Activated CD8-positive, alpha-beta memory T cell treated with anti-CD3 and anti-CD28 coated beads for 24 hours (primary cell): ENCODE results near the gene CR1.
"Not testable (repeated sequence)": the region's sequence is repeated elsewhere in the genome, so short reads cannot be mapped to it uniquely, and the experiment has no call there.

Source experiments
- DNase-seq: peaks from one replicate; pipeline ENCODE4 v3.0.0-alpha.2; 2020

CR1 gene

DNA sequence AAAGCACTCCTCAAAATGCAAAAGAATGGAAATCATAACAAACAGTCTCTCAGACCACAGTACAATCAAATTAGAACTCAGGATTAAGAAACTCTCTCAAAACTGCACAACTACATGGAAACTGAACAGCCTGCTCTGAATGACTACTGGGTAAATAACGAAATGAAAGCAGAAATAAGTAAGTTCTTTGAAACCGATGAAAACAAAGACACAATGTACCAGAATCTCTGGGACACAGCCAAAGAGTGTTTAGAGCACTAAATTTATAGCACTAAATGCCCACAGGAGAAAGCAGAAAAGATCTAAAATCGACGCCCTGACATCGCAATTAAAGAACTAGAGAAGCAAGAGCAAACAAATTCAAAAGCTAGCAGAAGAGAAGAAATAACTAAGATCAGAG lies 95.2 kb downstream of the CR1 start:
- not testable (repeated sequence) for DNase-seq

DNA sequence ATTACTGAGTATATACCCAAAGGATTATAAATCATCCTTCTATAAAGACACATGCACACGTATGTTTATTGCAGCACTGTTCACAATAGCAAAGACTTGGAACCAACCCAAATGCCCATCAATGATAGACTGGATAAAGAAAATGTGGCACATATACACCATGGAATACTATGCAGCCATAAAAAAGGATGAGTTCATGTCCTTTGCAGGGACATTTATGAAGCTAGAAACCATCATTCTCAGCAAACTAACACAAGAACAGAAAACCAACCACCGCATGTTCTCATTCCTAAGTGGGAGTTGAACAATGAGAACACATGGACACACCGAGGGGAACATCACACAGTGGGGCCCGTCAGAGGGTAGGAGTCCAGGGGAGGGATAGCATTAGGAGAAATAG lies 98.1 kb downstream of the CR1 start:
- DNase-seq, result not testable (repeated sequence)

DNA sequence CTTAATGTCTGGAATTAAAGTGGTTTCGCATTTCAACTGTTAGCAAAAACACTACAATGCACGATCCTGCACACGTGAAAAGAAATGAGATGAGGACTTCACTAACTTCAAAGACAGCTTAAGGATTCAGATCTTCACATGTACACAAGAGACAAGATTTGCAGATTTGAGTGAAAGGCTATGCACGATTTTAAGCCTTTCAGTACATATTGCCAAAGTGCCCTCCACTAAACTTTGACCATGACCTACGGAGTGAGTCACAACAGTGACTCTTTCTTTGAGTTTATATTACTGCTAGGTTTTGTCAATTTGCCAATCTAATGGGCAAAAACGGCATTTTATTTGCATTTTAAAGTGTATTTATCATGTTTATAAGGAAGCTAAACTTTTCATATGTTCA lies 107.8 kb downstream of the CR1 start:
- no peak for DNase-seq

DNA sequence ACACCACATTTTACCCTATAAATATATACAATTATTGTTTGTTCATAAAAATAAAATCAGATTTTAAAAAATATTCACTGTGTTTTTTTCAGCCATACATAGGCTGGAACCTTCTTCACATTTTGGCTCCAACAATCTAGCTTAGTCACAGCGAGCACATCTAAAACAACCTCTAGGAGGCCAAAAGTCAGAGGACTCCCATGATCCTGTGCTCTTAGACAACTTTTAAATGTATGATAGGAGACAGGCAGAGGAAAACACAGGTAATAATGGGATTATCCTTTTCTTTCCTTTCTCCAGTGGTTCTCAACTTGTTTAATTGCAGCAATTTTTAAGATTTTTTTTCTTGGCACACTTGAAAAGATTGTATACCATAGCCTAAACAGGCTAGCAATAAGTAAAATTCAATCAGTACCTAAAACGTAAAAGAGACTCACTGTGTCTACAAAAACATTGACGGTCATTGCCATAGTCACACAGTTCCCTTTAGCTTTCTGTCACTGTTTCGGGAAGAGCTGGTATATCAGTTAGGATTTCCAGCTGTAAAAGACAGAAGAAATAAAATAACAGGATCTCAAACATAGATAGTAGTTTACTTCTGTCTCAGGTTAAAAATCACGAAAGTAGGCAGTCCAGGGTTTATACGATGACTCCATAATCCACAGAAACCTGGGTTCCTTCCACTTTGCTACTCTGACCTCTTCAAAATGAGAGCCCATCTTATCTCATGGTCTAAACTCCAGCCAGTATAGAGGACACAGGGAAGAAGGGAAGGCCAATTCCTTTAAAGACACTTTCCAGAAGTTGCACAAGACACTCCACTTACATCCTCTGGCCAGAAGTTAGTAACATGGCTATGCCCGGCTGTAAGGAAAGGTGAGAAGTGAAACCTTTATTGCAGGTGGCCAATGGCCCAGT lies 109.7 kb downstream of the CR1 start:
- DNase-seq, result no peak

DNA sequence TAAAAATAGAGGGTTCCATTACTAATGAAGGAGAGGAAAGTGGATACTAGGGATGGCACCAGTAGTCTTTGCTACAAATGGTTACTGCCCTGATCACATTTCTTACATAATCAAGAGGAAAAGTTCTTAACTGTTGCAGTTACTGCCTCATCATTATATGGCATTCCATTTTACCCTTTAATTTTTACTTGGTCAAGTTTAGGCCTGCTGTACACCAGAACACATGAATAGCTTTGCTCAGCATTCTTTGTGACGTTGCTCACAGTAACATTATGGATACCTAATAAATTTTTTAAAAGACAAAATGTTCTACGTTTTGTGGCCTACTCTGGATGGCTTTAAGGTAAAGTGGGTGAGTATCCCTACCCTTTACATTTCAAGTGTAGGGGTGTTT lies 110.4 kb downstream of the CR1 start:
- no peak for DNase-seq

DNA sequence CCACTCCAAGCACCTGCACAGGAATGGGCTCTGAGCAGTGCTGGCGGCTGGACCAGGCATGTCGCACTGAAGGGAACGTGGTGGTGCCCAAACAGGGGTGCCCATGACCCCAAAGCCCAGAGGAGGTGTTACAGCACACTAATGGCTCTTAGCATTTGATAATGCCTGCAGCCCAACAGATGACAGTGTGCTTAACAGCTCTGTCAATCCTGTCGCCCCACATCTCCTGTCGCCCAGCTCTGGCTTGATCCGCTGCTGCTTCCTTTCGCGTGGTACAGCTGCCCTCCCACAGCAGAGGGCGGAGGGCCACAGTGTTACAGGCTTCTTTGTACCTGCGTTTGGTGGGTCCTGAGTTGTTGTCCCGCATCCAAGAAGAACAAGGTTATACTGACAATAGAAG lies 116.8 kb downstream of the CR1 start:
- no peak for DNase-seq

DNA sequence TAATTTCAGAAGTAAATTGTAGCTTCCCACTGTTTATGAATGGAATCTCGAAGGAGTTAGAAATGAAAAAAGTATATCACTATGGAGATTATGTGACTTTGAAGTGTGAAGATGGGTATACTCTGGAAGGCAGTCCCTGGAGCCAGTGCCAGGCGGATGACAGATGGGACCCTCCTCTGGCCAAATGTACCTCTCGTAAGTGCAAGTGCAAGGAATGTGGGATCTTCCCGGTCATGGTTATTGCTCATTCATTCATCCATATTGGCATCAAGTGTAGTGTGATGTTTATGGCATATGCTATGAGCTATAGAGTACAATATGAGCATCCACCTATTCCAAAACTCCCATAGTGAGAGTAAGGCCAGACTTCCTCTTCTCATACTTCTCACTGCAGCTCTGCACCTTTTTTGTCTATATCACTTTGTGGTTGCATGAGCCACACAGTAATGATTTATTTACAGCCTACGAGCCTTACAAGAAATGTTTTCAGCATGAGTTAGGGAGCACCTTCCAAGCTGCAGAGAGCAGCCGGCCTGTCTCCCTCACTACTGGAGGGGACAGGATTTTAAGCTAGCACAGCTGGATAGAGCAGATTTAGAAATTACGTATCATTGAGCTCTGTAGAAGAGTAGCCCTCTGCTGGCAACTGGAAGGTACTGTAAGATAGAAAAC lies 124.0 kb downstream of the CR1 start:
- DNase-seq, result peak; percentile 60

DNA sequence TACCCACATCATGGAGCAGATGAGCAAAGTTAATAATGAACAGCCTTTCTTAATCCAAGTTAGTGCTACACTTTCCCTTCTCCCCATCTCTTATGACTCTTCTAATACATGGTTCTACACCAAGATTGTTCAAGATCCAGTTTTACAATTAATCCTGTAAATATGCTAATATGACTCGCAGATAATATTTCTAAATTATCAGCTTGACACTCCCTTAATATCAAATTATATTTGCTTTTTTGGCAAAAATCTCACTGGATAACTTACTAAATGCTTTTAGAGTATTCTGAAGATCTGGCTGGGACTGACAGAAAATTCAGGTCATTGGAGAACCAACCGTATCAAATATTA lies 124.6 kb downstream of the CR1 start:
- DNase-seq, result no peak

DNA sequence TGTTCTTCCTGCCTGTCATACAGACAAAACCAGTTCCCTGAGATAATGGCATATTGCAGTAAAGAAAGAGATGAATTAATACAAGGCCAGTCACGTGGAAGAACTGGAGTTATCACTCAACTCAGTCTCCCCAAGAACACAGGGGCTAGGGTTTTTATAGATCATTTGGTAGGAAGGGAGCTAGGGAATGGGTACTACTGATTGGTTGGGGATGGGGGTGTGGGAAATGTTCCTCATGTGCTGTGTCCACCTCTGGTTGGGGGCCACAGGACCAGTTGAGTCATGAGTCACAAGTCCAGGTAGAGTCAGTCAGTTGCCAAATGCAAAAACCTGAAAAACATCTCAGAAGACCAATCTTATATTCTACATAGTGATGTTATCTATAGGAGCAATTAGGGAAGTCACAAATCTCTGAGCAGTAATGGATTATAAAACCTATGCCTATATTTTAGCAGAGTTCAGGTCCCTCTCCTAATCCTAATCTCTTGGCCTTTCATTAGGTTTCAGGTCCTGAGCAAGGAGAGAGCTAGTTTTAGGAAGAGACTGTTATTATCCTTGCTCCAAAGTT lies 129.6 kb downstream of the CR1 start:
- not testable (repeated sequence) for DNase-seq

DNA sequence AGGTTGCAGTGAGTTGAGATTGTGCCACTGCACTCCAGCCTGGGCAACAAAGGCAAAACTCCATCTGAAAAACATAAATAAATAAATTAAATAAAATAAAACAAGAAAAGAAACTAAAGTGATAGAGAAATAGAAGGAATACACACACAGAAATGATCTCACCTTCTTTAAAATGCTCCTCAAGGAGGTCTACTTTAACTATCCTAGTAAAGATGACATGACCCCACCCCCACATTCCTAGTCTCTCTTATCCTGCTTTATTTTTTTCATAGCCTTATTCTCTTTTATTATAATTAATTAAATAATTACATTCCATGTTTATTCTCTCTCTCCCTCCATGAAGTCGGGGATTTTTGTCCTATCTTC lies 131.0 kb downstream of the CR1 start:
- no peak for DNase-seq

DNA sequence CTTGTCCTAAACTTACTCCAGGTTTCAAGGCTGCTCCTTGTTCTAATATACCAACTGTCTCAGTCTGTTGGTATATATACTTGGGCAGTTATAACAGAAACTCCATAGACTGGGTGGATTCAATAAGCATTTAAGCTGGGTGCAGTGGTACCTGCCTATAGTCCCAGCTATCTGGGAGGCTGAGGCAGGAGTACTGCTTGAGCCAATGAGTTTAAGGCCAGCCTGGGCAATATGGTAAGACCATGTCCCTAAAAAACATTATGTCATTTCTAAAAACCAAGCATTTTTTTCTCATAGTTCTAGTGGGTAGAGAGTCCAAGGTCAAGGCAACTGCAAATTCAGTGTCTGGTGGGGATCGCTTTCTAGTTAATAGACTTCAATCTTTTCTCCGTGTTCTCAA lies 131.5 kb downstream of the CR1 start:
- no peak for DNase-seq

DNA sequence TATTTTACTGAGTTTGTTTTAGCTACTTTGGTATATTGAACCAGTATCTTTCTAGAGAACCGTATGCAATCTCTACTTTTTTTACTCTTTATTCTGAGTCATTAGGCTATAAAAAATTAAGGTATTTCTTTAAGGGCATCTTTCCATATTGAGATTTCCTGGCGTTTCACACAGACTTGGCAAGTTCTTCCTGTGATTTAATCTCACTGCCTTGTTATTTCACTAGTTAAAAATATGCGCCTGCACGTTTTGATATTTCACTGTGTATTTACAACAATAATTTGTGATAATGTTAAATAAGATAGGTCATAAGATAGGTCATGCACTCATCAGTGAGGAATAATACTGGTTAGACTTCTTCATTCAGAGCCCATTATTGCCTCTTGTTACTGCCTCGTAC lies 132.8 kb downstream of the CR1 start:
- no peak for DNase-seq

DNA sequence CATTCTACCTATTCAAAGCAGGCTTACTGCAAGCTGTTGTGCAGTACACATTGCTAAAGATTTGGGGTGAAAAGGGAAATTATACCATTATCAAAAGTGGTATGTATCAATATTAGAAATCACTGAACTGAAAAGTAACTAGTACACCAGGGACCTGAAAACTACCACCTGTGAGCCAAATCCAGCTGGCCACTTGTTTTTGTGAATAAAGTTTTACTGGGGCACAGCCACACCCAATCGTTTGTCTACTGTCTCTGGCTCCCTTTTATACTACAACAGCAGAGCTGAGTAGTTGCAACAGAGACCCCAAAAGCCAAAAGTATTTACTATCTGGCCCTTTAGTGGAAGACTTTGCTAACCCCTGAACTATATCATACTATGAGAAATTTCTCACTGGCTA lies 135.2 kb downstream of the CR1 start:
- DNase-seq, result no peak

DNA sequence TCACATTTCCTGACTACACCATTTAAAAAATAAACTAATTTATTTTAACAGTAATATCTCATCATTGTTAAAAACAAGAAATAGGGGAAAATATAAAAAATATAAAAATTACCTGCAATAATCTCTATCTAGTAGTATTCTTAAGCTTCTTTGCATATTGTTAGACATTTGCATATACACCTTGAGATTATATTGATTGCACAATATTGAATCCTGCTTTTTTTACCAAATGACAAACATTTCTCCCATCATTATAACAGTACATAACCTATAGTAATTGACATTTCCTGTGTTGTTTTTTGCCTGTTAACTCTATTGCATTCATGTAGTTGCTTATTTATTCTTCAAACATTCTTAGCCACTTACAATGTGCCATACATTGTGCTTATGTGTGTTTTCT lies 137.3 kb downstream of the CR1 start:
- no peak for DNase-seq

DNA sequence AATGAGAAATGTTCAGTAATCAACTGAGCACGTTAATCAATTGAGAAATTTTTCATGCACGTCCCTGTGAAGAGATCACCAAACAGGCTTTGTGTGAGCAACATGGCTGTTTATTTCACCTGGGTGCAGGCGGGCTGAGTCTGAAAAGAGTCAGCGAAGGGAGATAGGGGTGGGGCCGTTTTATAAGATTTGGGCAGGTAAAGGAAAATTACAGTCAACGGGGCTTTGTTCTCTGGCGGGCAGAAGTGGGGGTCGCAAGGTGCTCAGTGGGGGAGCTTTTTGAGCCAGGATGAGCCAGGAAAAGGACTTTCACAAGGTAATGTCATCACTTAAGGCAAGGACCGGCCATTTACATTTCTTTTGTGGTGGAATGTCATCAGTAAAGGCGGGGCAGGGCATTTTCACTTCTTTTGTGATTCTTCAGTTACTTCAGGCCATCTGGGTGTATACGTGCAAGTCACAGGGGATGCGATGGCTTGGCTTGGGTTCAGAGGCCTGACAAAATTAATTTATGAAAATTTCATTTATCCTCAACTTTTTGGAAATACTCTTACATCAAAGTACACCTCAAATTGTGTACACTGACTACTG lies 137.8 kb downstream of the CR1 start:
- not testable (repeated sequence) for DNase-seq

DNA sequence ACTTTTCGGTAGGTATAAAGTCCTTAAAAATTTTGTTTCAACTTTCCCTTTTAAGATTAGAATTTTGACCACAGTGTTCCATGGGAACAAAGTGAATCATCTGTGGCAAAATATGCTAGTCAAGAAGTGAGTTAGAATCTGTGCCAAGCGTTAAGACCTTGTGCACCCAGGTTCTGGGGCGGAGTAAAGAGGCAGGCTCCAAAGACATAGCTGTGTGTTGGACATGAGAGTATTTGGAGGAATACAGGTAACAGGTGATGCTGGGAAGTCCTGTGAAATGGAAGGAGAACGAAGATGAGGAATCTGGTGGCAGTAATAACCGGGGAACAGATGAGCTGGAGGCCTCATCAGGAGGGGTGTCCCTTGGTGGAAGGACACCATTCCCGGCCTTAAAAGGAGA lies 138.3 kb downstream of the CR1 start:
- DNase-seq, result not testable (repeated sequence)

DNA sequence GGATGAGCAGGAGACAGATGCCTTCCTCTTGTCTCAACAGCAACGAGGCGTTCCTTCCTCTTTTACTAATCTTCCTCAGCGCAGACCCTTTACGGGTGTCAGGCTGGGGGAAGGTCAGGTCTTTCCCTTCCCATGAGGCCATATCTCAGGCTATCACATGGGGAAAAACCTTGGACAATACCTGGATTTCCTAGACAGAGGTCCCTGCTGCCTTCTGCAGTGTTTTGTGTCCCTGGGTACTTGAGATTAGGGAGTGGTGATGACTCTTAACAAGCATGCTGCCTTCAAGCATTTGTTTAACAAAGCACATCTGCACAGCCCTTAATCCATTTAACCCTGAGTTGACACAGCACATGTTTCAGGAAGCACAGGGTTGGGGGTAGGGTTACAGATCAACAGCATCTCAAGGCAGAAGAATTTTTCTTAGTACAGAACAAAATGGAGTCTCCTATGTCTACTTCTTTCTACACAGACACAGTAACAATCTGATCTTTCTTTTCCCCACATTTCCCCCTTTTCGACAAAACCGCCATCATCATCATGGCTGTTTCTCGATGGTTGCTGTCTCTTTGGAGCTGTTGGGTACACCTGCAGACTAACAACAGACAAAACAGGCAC lies 139.7 kb downstream of the CR1 start:
- not testable (repeated sequence) for DNase-seq

DNA sequence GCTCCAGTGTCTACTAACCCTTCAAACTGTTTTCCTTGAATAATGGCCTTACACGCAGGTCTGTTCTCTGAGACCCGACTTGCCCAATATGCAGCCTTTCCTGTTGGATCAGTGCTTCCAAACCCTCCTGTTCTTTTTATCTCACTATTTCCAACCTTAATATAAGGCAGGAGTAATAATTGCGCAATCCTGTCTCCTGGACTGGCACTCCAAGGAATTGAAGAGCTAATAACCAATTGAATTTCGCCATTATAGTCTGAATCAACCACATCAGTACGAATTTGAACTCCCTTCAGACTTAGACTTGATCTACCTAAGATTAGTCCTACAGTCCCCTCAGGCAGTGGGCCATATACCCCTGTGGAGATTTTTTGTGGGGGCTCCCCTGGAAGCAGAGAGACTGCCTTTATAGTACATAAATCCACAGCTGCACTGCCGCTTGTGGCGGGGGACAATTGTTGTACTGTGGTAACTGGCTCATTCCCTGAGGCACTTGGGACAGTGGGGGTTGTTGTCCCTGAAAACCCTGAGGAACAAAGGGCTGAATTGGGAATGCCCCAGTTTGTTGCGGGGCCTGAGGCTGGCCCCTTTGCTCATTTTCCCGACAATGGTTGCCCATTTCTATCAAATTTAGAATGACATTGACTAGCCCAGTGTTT lies 142.7 kb downstream of the CR1 start:
- DNase-seq, result not testable (repeated sequence)

DNA sequence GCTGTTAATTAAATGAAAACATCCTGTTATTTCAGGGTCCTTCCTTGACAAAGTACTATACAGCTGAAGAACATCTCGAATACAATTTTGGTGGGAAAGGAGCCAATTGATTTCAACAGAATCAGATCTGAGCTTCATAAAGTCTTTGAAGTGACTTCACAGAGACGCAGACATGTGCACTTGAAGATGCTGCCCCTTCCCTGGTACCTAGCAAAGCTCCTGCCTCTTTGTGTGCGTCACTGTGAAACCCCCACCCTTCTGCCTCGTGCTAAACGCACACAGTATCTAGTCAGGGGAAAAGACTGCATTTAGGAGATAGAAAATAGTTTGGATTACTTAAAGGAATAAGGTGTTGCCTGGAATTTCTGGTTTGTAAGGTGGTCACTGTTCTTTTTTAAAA lies 143.4 kb downstream of the CR1 start:
- not testable (repeated sequence) for DNase-seq

DNA sequence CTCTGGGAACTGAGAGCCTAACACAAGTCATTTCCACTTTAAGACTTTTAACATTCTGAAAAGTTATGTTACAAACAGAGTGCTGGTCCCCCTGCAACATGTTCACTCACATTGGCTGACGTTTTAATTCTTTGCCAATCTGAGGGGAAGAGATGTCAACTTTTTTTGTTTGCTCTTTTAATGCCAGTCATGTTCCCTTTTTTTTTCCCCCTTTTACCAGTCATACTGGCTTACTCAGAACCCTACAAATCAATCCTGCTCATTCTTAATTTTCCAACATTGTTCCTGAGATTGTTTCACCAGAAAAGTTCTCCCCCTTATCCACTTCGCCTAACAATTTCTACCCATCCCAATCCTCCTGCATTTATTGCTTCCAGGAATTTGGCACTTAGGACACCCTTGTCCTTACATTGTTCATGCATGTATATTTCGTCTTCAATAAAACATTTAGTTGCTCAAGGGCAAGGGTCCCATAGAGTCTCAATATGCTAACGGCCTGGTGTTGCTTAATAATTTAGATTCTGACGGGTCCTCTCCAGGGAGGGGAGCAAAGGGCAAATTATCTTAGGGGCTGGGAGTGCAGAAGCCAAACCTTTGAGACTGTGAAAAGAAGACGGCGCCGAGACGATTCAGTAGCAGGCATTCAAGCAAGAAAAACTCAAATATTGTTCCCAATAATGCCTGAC lies 148.4 kb downstream of the CR1 start:
- no peak for DNase-seq

DNA sequence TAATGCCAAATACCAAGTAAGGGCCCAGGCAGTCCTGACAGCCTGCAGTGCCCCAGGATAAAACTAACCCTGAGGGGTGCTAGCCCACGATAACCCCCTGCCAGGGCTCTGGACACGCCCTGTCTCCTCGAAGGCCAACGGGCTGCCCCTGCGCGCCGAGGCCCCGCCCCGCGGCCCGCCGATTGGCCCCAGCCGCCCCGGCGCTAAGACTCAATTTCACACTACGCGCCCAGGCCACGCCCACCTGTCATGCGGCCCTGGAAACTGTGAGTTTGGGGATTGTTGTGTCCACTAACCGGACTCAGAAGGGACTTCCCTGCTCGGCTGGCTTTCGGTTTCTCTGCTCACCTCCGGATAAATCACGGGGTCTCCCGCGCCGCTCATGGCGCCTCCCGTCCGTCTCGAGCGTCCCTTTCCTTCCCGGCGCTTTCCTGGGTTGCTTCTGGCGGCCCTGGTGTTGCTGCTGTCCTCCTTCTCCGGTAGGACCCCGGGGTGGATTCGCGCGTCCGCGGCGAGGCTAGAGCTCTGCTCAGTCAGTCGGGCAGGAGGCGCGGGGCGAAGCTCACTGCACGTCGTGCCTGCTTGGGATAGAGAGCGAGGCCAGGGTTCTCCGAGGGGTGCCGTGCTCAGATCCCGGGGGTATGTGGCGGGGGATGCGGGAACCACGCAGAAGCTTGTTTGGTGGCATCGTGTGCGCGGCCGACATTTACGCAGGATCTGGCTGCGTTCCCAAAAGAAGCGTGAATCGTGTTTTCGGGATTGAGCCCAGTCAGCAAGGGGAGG lies 149.1 kb downstream of the CR1 start, which contains the start of gene CR1L:
CR1L (plus strand) TSS at position 282 of the 783 bp plus-strand sequence; CDS start at position 383, 101 bp downstream.
- peak; percentile 87 for DNase-seq
